Smooth muscle cell (in vitro differentiated cells): ENCODE results near the gene PAEP. TPM values are rescaled to one million over a fixed set of nuclear protein-coding genes. Genes with fewer than 3 reads are reported as not detected.

Experiments used
- DNase-seq: peaks from one replicate; lab custom pipeline; 2025; ENCODE audit not compliant: unreplicated experiment; lab: John Stamatoyannopoulos, UW
- H2AFZ ChIP-seq: fragments of 200-600 bp; sonication (generic); 2 replicates; pipeline ENCODE4 v1.6.0; 2016; ENCODE audit warnings: antibody characterized with exemption, low read depth, mild to moderate bottlenecking
- H3F3A ChIP-seq: fragments of 200-600 bp; sonication (generic); 2 replicates; pipeline ENCODE4 v1.6.0; 2017; ENCODE audit warnings: antibody characterized with exemption, low read depth
- H3K27ac ChIP-seq: fragments of 200-600 bp; sonication (generic); 2 replicates; pipeline ENCODE4 v1.5.1; 2016; ENCODE audit warnings: low read depth, mild to moderate bottlenecking
- H3K27me3 ChIP-seq: fragments of 200-600 bp; sonication (generic); 2 replicates; pipeline ENCODE4 v1.6.1; 2016; ENCODE audit warnings: low read depth, mild to moderate bottlenecking
- H3K36me3 ChIP-seq: fragments of 200-600 bp; sonication (generic); 2 replicates; pipeline ENCODE4 v1.5.1; 2016; ENCODE audit warnings: low read depth
- H3K4me1 ChIP-seq: fragments of 200-600 bp; sonication (generic); 2 replicates; pipeline ENCODE4 v1.5.1; 2016; ENCODE audit warnings: low read depth
- H3K4me2 ChIP-seq: fragments of 200-600 bp; sonication (generic); 2 replicates; pipeline ENCODE4 v1.6.0; 2016; ENCODE audit warnings: mild to moderate bottlenecking
- H3K4me3 ChIP-seq: fragments of 200-600 bp; sonication (generic); 2 replicates; pipeline ENCODE4 v1.5.1; 2016; ENCODE audit warnings: mild to moderate bottlenecking
- H3K79me2 ChIP-seq: fragments of 200-600 bp; sonication (generic); 2 replicates; pipeline ENCODE4 v1.6.0; 2016; ENCODE audit warnings: low read depth, mild to moderate bottlenecking
- H3K9ac ChIP-seq: fragments of 200-600 bp; sonication (generic); 2 replicates; pipeline ENCODE4 v1.6.0; 2016; ENCODE audit warnings: low read depth
- H3K9me3 ChIP-seq: fragments of 200-600 bp; sonication (generic); replicated peaks from 2 replicates; pipeline ENCODE4 v1.5.1; 2016; ENCODE audit warnings: low read depth
- H4K20me1 ChIP-seq: fragments of 200-600 bp; sonication (generic); 2 replicates; pipeline ENCODE4 v1.6.0; 2016; ENCODE audit warnings: low read depth
- CTCF ChIP-seq: fragments of 200-600 bp; sonication (generic); IDR thresholded peaks from 2 replicates; pipeline ENCODE4 v1.5.1; 2017; ENCODE audit warnings: borderline replicate concordance, mild to moderate bottlenecking, antibody characterized with exemption; ENCODE audit not compliant: insufficient read depth, poor library complexity, severe bottlenecking
- WGBS: methylation state at CpG from one replicate; pipeline ENCODE4 v1.1.7; 2016; ENCODE audit warnings: low lambda C conversion rate; 5-methylcytosine and 5-hydroxymethylcytosine counted together
- polyA plus RNA-seq: library from polyadenylated mRNA; unstranded; fragments of >200 nt; fragmentation: Nextera tagmentation; extraction: Ambion mirVana; gene quantifications from 2 replicates; pipeline ENCODE4 v1.2.1, GENCODE V29; 2016
- total RNA-seq: library from RNA; depleted of rRNA; stranded (reverse); fragments of >200 nt; gene quantifications from 2 replicates; pipeline ENCODE4 v1.2.3, GENCODE V29; 2014

Gene PAEP
- total and polyA plus RNA-seq, 2 experiments from 2014 or later = 6.3 TPM; not detected in 1

DNA sequence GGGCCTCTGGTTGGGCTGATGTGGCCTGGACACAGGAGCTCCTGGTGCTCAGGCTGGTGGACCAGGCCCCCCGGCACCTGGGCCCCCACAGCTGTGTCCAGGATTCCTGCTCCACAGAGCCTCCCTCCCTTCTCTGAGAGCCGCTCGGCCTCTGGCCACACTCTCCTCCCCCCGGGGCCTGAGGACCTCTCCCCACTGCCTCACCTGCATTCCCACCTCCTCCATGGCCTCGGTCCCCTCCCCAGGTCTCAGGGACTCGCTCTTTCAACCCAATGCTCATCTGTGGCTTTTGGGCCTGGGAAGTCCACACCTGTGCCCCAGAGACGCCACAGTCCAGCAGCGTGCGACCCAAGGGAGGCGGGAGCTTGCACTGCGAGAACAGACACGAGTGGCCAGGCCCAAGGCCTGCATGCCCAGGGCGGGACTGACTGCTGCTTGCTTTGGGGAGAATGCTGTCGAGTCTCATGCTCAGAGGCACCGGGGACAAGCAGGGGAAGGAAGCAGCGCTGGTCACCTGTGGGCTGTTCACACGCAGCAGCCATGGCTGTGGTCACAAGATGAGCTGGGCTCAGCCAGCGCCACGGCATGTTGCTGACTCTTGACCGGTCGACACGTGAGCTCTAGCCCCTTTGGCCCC, 14.6 kb downstream of the PAEP start:
- no peak for TF ChIP-seq CTCF
- no peak overlapping the region for H3K9ac ChIP-seq
- H3K4me3 ChIP-seq = no peak overlapping the region
- no peak overlapping the region for H3K27ac ChIP-seq
- H3K27me3 ChIP-seq = no peaks in the 10 kb centered on the region
- WGBS = 93% methylated on average over 22 of the region's 22 CpGs
- no peaks in the 10 kb centered on the region for H3K79me2 ChIP-seq
- no peaks in the 10 kb centered on the region for H4K20me1 ChIP-seq
- H3K4me2 ChIP-seq = no peak overlapping the region
- no peaks in the 10 kb centered on the region for H3F3A ChIP-seq
- H3K9me3 ChIP-seq = no peaks in the 10 kb centered on the region
- H3K4me1 ChIP-seq = no peaks in the 10 kb centered on the region
- no peak overlapping the region for H2AFZ ChIP-seq
- DNase-seq = no peak
- H3K36me3 ChIP-seq = no peaks in the 10 kb centered on the region

GRCh38 chr9:135577256-135577655, 15.7 kb downstream of the PAEP start:
- H3K4me1 ChIP-seq = no peaks in the 10 kb centered on the region
- H3K27ac ChIP-seq = no peak overlapping the region
- H3K9me3 ChIP-seq = no peaks in the 10 kb centered on the region
- no peaks in the 10 kb centered on the region for H3K36me3 ChIP-seq
- no peak overlapping the region for H3K4me3 ChIP-seq
- WGBS = 84% methylated on average over 10 of the region's 10 CpGs
- no peak overlapping the region for H3K9ac ChIP-seq
- no peak for DNase-seq
- no peaks in the 10 kb centered on the region for H4K20me1 ChIP-seq
- no peak overlapping the region for H2AFZ ChIP-seq
- H3F3A ChIP-seq = no peaks in the 10 kb centered on the region
- H3K79me2 ChIP-seq = no peaks in the 10 kb centered on the region
- H3K4me2 ChIP-seq = no peak overlapping the region
- H3K27me3 ChIP-seq = no peaks in the 10 kb centered on the region
- no peak for TF ChIP-seq CTCF

- Histone ChIP-seq H3K4me1 (no peaks in the 10 kb centered on the region), H4K20me1 (no peaks in the 10 kb centered on the region), H3K27ac (no peak overlapping the region), H3K79me2 (no peaks in the 10 kb centered on the region), H3K9me3 (no peaks in the 10 kb centered on the region), H3K4me2 (no peak overlapping the region), H3K4me3 (no peak overlapping the region), H3F3A (no peaks in the 10 kb centered on the region), H3K27me3 (no peaks in the 10 kb centered on the region), H3K36me3 (no peaks in the 10 kb centered on the region), H3K9ac (no peak overlapping the region), H2AFZ (no peak overlapping the region)
- no peak for DNase-seq
- 62% methylated on average over 2 of the region's 2 CpGs for WGBS
- TF ChIP-seq CTCF = no peak
These were observed 17.8 kb downstream of the PAEP start for GRCh38 chr9:135579356-135579755.
